Stimulated activated CD4-positive, alpha-beta T cell treated with anti-CD3 and anti-CD28 coated beads, Interleukin-4, amount 100 ng/mL, for 24 hours (primary cell): Measurements from ENCODE around the gene DCAF10.
"Not testable (repeated sequence)": the region's sequence is repeated elsewhere in the genome, so short reads cannot be mapped to it uniquely, and the experiment has no call there.

ENCODE experiments used
- DNase-seq: peaks from one replicate; pipeline ENCODE4 v3.0.0-alpha.2; 2020

Gene DCAF10

GRCh38 chr9:37800631-37801286 is at the start of gene DCAF10:
Gene DCAF10 (plus strand): TSS chr9:37800797. CDS start chr9:37800867, 70 bp downstream.
- peak; percentile 90 for DNase-seq

- no peak for DNase-seq
Measured at GRCh38 chr9:37751186-37751585, 49.4 kb upstream of the DCAF10 start.

GRCh38 chr9:37751704-37752103 is 48.9 kb upstream of the DCAF10 start:
- not testable (repeated sequence) for DNase-seq

- not testable (repeated sequence) for DNase-seq
Measured at GRCh38 chr9:37752112-37752511, 48.5 kb upstream of the DCAF10 start.

GRCh38 chr9:37752642-37753488 is 47.7 kb upstream of the DCAF10 start:
- DNase-seq = no peak

- peak; percentile 79 for DNase-seq
Measured at GRCh38 chr9:37753489-37754190, 47.0 kb upstream of the DCAF10 start, which contains the start of gene TRMT10B. Gene TRMT10B (plus strand): TSS chr9:37753805. CDS start chr9:37761932, 8,127 bp downstream.

- no peak for DNase-seq
Measured at GRCh38 chr9:37758747-37759146, 41.9 kb upstream of the DCAF10 start.

GRCh38 chr9:37760416-37761161 is 40.0 kb upstream of the DCAF10 start:
- no peak for DNase-seq

GRCh38 chr9:37761511-37761910 is 39.1 kb upstream of the DCAF10 start:
- no peak for DNase-seq

GRCh38 chr9:37765263-37765662 is 35.3 kb upstream of the DCAF10 start:
- DNase-seq = not testable (repeated sequence)

GRCh38 chr9:37769306-37769705 is 31.3 kb upstream of the DCAF10 start:
- no peak for DNase-seq

GRCh38 chr9:37769995-37770394 is 30.6 kb upstream of the DCAF10 start:
- DNase-seq = no peak

GRCh38 chr9:37775216-37775919 is 25.2 kb upstream of the DCAF10 start:
- no peak for DNase-seq

- DNase-seq = no peak
Measured at GRCh38 chr9:37776328-37776727, 24.3 kb upstream of the DCAF10 start.

- DNase-seq = no peak
Measured at GRCh38 chr9:37778534-37778933, 22.1 kb upstream of the DCAF10 start.

- DNase-seq = peak; percentile 11
Measured at GRCh38 chr9:37784291-37784615, 16.3 kb upstream of the DCAF10 start.

GRCh38 chr9:37784616-37785483 is 15.7 kb upstream of the DCAF10 start, which contains the start of gene EXOSC3:
Gene EXOSC3 (minus strand): TSS chr9:37785064. CDS start chr9:37785044, 20 bp downstream.
- DNase-seq = peak; percentile 89

GRCh38 chr9:37787059-37787458 is 13.5 kb upstream of the DCAF10 start:
- no peak for DNase-seq

- no peak for DNase-seq
Measured at GRCh38 chr9:37788332-37788731, 12.3 kb upstream of the DCAF10 start.

GRCh38 chr9:37790096-37790495 is 10.5 kb upstream of the DCAF10 start:
- no peak for DNase-seq

- DNase-seq = no peak
Measured at GRCh38 chr9:37792122-37792521, 8.5 kb upstream of the DCAF10 start.
